K562 (cell line): ENCODE results near the gene NFKBIB. TPM values are rescaled to one million over a fixed set of nuclear protein-coding genes. Genes with fewer than 3 reads are reported as not detected.

ENCODE experiments used
- ATAC-seq: fragments of 200-7000 bp; cut with Tn5 transposase; 3 replicates; pipeline ENCODE4 v1.9.1; 2020; ENCODE audit warnings: moderate library complexity
- BruUV-seq: library from RNA; stranded (reverse); fragments of 400-500 nt; replicated peaks from 2 replicates; lab custom pipeline; 2021; lab: Mats Ljungman, UMichigan
- CTCF ChIA-PET: fragments of 300-600 bp; formaldehyde crosslinking; extraction: SDS; loops from one replicate; lab custom pipeline; 2021; ENCODE audit warnings: low intra/inter-chr PET ratio; lab: Yijun Ruan, JAX
- POLR2A ChIA-PET: fragments of 300-600, 350-650 bp; sonication (Branson Sonifier 250); formaldehyde crosslinking; extraction: SDS; loops from one replicate; lab custom pipeline; 2021; ENCODE audit warnings: antibody characterized with exemption, inconsistent platforms; lab: Yijun Ruan, JAX
- DNase-seq, 4 experiments: peaks; one replicate each; pipeline versions ENCODE4 v3.0.0 to v3.0.0-alpha.2; 2011 to 2018; ENCODE audit warnings: low spot score in 3 of 4, mixed read lengths in 3 of 4; ENCODE audit errors: extremely low read depth in 1 of 4
- FAIRE-seq: peaks from 2 replicates; lab custom pipeline; 2011; peaks lifted over from hg19 to GRCh38; lab: Jason Lieb, UNC
- H2AFZ ChIP-seq: 2 replicates; pipeline ENCODE4 v1.6.0; 2011; ENCODE audit warnings: low read depth, low read length, control low read depth, inconsistent platforms
- H3K27ac ChIP-seq: fragments of 200-600 bp; 3 replicates; pipeline ENCODE4 v1.8.0; 2011; ENCODE audit warnings: low read depth, mild to moderate bottlenecking, control low read depth, inconsistent platforms, low read length, moderate library complexity, mixed read lengths; ENCODE audit errors: extremely low read depth
- H3K27me3 ChIP-seq, 2 experiments: fragments of 300-600 bp in 1 of 2; 2 replicates in 1 of 2; 3 replicates in 1 of 2; pipeline versions ENCODE4 v1.6.0 to v1.8.0; 2011; ENCODE audit warnings: inconsistent platforms in 2 of 2, low read length in 2 of 2, mild to moderate bottlenecking in 1 of 2, mixed read lengths in 1 of 2, moderate library complexity in 1 of 2; ENCODE audit not compliant: control insufficient read depth in 2 of 2, insufficient read depth in 2 of 2
- H3K36me3 ChIP-seq: fragments of 300-600 bp; 3 replicates; pipeline ENCODE4 v1.8.0; 2011; ENCODE audit warnings: mild to moderate bottlenecking, low read length, inconsistent platforms; ENCODE audit not compliant: control insufficient read depth, insufficient read depth
- H3K4me1 ChIP-seq, 2 experiments: fragments of 200-600 bp in 1 of 2; replicated peaks in 1 of 2; 2 replicates in 1 of 2; 3 replicates in 1 of 2; pipeline versions ENCODE4 v1.5.1 to v1.8.0; 2011; ENCODE audit warnings: inconsistent platforms in 2 of 2, low read length in 2 of 2, mild to moderate bottlenecking in 1 of 2, mixed read lengths in 1 of 2, moderate library complexity in 1 of 2; ENCODE audit not compliant: control insufficient read depth in 2 of 2, insufficient read depth in 2 of 2
- H3K4me2 ChIP-seq: 2 replicates; pipeline ENCODE4 v1.6.1; 2011; ENCODE audit warnings: low read length, control low read depth, inconsistent platforms, mixed read lengths; ENCODE audit not compliant: insufficient read depth
- H3K4me3 ChIP-seq: fragments of 200-600 bp; sonication (generic), shearing (Covaris generic); 2 replicates; pipeline ENCODE4 v1.5.1; 2016; ENCODE audit warnings: control low read depth, inconsistent platforms
- H3K79me2 ChIP-seq: fragments of 200-600 bp; 3 replicates; pipeline ENCODE4 v1.8.0; 2011; ENCODE audit warnings: low read length, inconsistent platforms; ENCODE audit not compliant: control insufficient read depth, insufficient read depth
- H3K9ac ChIP-seq, 2 experiments: 2 replicates each; pipeline versions ENCODE4 v1.6.0 to v1.6.1; 2011; ENCODE audit warnings: low read depth in 2 of 2, low read length in 2 of 2, control low read depth in 1 of 2, inconsistent platforms in 1 of 2, mild to moderate bottlenecking in 1 of 2, mixed read lengths in 1 of 2; ENCODE audit not compliant: insufficient read depth in 1 of 2
- H3K9me1 ChIP-seq: one replicate; pipeline ENCODE4 v1.6.0; 2011; ENCODE audit warnings: inconsistent platforms, mild to moderate bottlenecking, low read length, moderate library complexity; ENCODE audit not compliant: control insufficient read depth, insufficient read depth
- H3K9me3 ChIP-seq: replicated peaks from 2 replicates; pipeline ENCODE4 v1.5.1; 2011; ENCODE audit warnings: low read depth, low read length, inconsistent platforms; ENCODE audit not compliant: control insufficient read depth, insufficient read depth
- H4K20me1 ChIP-seq: replicated peaks from 2 replicates; pipeline ENCODE4 v1.6.1; 2011; ENCODE audit warnings: low read length, inconsistent platforms, mixed read lengths; ENCODE audit not compliant: control insufficient read depth, insufficient read depth
- FOXA1 ChIP-seq: fragments of 450-650 bp; IDR thresholded peaks from 2 replicates; pipeline ENCODE4 v1.6.1; 2016; ENCODE audit warnings: mild to moderate bottlenecking, borderline replicate concordance
- GATAD2A ChIP-seq: fragments of 450-650 bp; IDR thresholded peaks from 2 replicates; pipeline ENCODE4 v1.6.1; 2017
- HINFP ChIP-seq: fragments of 450-650 bp; conservative IDR thresholded peaks from 2 replicates; pipeline ENCODE4 v1.6.1; 2016; ENCODE audit warnings: missing genetic modification characterization, low read depth, mild to moderate bottlenecking, control low read depth, missing compliant biosample characterization
- RFX7 ChIP-seq: fragments of 250-450 bp; sonication (Bioruptor Pico); IDR thresholded peaks from 2 replicates; pipeline ENCODE4 v1.5.1; 2021; ENCODE audit warnings: mild to moderate bottlenecking
- ZNF717 ChIP-seq: fragments of 250-450 bp; sonication (Bioruptor Pico); IDR thresholded peaks from 2 replicates; pipeline ENCODE4 v1.5.0; 2021
- WGBS: fragments of 100-300 bp; shearing (Covaris generic); methylation state at CpG from one replicate; pipeline ENCODE4 v1.1.6; 2016; ENCODE audit warnings: low coverage, mixed read lengths; ENCODE audit not compliant: insufficient coverage; ENCODE audit errors: missing lambda C conversion rate; 5-methylcytosine and 5-hydroxymethylcytosine counted together
- in situ Hi-C: fragments of 300-500 bp; cut with MboI; formaldehyde crosslinking; loops from 4 replicates; pipeline ENCODE4 v1.15.0; 2018; ENCODE audit warnings: inconsistent platforms, mixed read lengths
- intact Hi-C: fragments of 100-400 bp; cut with micrococcal nuclease; formaldehyde crosslinking; loops from 2 replicates; pipeline ENCODE4 v1.14.2; 2022
- polyA plus RNA-seq, 8 experiments: library from polyadenylated mRNA; depleted of rRNA in 4 of 8; stranded (reverse) in 5 of 8; unstranded in 3 of 8; fragments of >200 nt; fragmentation: Nextera tagmentation in 2 of 8; fragmentation: Illumina TruSeq in 1 of 8; extraction: Ambion mirVana in 2 of 8; extraction: Trizol in 1 of 8; gene quantifications; 2 replicates each; pipeline versions ENCODE4 v1.2.1 to v1.2.3, GENCODE V29; 2011 to 2014; ENCODE audit warnings: inconsistent platforms in 1 of 8, missing spikeins in 1 of 8
- total RNA-seq, 7 experiments: library from RNA; depleted of rRNA in 6 of 7; stranded (reverse); fragments of >200 nt in 6 of 7; fragmentation: Illumina TruSeq in 2 of 7; extraction: Trizol in 2 of 7; gene quantifications; 2 replicates each; pipeline versions ENCODE4 v1.2.1 to v1.2.3, GENCODE V29; 2011 to 2021; ENCODE audit warnings: low replicate concordance in 1 of 7

Gene NFKBIB
- total and polyA plus RNA-seq, 9 of the 15 experiments (the other 6 are each of a cell fraction or from before 2014, with no cell fraction given): 1.5 to 44.9 (median 10.4) TPM

- H3K9me1 ChIP-seq: no peaks in the 10 kb centered on the region
- POLR2A ChIA-PET: no interaction called here
- no peak overlapping the region for H3K27ac ChIP-seq
- H2AFZ ChIP-seq: no peak overlapping the region
- DNase-seq (no peak), ATAC-seq (no peak), FAIRE-seq (no peak)
- in situ Hi-C loops: no loop called here
- no peak overlapping the region for H3K4me3 ChIP-seq
- TF ChIP-seq FOXA1 (no peak), ZNF717 (CRISPR knock-in tag) (no peak), RFX7 (CRISPR knock-in tag) (no peak), GATAD2A (no peak), HINFP (tag) (no peak)
- no peaks in the 10 kb centered on the region for H3K79me2 ChIP-seq
- H3K36me3 ChIP-seq: peaks cover 17% of the 10 kb centered on the region; the same call in 1 of the 3 replicates
- H3K9ac ChIP-seq: peak overlapping the region in 1 of 2 experiments; percentile 35; a peak in 1 of 4 replicates
- no peaks in the 10 kb centered on the region for H3K9me3 ChIP-seq
- intact Hi-C loops: no loop called here
- CTCF ChIA-PET: no interaction called here
- H3K4me2 ChIP-seq: no peak overlapping the region
- H3K4me1 ChIP-seq: peaks cover 0 to 41% of the 10 kb centered on the region in 2 experiments; a peak in 3 of 5 replicates
- BruUV-seq: no TSS peak
- no peaks in the 10 kb centered on the region for H3K27me3 ChIP-seq
- no peaks in the 10 kb centered on the region for H4K20me1 ChIP-seq
- 78% methylated on average over 3 of the region's 12 CpGs for WGBS
These were observed 10.7 kb downstream of the NFKBIB start for GRCh38 chr19:38910488-38910887.
